Measurements from ENCODE around the gene KCNC4.

- no peak for TF ChIP-seq EZH2 (IDR thresholded peaks at IDR 0.05; ENCODE audit: insufficient read depth, poor library complexity, severe bottlenecking)
- no peak for TF ChIP-seq EZH2phosphoT487 (IDR thresholded peaks at IDR 0.05; ENCODE audit: insufficient read depth, low read depth)
These were observed 48.3 kb upstream of the KCNC4 start for GRCh38 chr1:110161849-110162248.
